ENCODE data around the gene NTN1.

GRCh38 chr17:9044772-9045463, 23.6 kb downstream of the NTN1 start:
- TF ChIP-seq CTCF (conservative IDR thresholded peaks at IDR 0.05) = no peak
- TF ChIP-seq EZH2 (IDR thresholded peaks at IDR 0.05; ENCODE audit: low read depth) = no peak

Measured in PC-9 (cell line).